ENCODE results near the gene RFESD. TPM values are rescaled to one million over a fixed set of nuclear protein-coding genes. Genes with fewer than 3 reads are reported as not detected.

RFESD gene
- total RNA-seq, 1 donor, result 4.7 TPM

- no peak overlapping the region for H3K4me3 ChIP-seq (ENCODE audit: low read depth, low read length)
- no peak for DNase-seq (ENCODE audit: low read depth)
- TF ChIP-seq CTCF (IDR thresholded peaks at IDR 0.05; ENCODE audit: insufficient read depth, low read length), result no peak
These were observed 36.0 kb upstream of the RFESD start for GRCh38 chr5:95610546-95610945.

GRCh38 chr5:95611396-95611795 lies 35.2 kb upstream of the RFESD start:
- TF ChIP-seq CTCF (IDR thresholded peaks at IDR 0.05; ENCODE audit: insufficient read depth, low read length), result no peak
- no peak overlapping the region for H3K4me3 ChIP-seq (ENCODE audit: low read depth, low read length)
- DNase-seq (ENCODE audit: low read depth), result no peak

GRCh38 chr5:95613514-95613913 lies 33.1 kb upstream of the RFESD start:
- TF ChIP-seq CTCF (IDR thresholded peaks at IDR 0.05; ENCODE audit: insufficient read depth, low read length), result no peak
- H3K4me3 ChIP-seq (ENCODE audit: low read depth, low read length), result no peak overlapping the region
- DNase-seq (ENCODE audit: low read depth), result no peak

- DNase-seq (ENCODE audit: low read depth), result no peak
- no peak for TF ChIP-seq CTCF (IDR thresholded peaks at IDR 0.05; ENCODE audit: insufficient read depth, low read length)
These were observed 31.5 kb upstream of the RFESD start for GRCh38 chr5:95615164-95615467.

GRCh38 chr5:95617057-95617456 lies 29.5 kb upstream of the RFESD start:
- TF ChIP-seq CTCF (IDR thresholded peaks at IDR 0.05; ENCODE audit: insufficient read depth, low read length), result no peak
- DNase-seq (ENCODE audit: low read depth), result peak; percentile 39
- no peak overlapping the region for H3K4me3 ChIP-seq (ENCODE audit: low read depth, low read length)

More at GRCh38 chr5:95615164-95615467, 31.5 kb upstream of the RFESD start:
- no peak overlapping the region for H3K4me3 ChIP-seq (ENCODE audit: low read depth, low read length)

GRCh38 chr5:95619096-95619495 lies 27.5 kb upstream of the RFESD start:
- peak; percentile 72 for DNase-seq (ENCODE audit: low read depth)
- H3K4me3 ChIP-seq (ENCODE audit: low read depth, low read length), result no peak overlapping the region
- no peak for TF ChIP-seq CTCF (IDR thresholded peaks at IDR 0.05; ENCODE audit: insufficient read depth, low read length)

GRCh38 chr5:95619514-95620029 lies 27.0 kb upstream of the RFESD start:
- DNase-seq (ENCODE audit: low read depth), result no peak
- no peak for TF ChIP-seq CTCF (IDR thresholded peaks at IDR 0.05; ENCODE audit: insufficient read depth, low read length)
- H3K4me3 ChIP-seq (ENCODE audit: low read depth, low read length), result peak overlapping the region; percentile 59
